ENCODE results near the gene CACNA1F.
A peak's percentile ranks its signal among the peaks of the same experiment; 100 is the strongest.

CACNA1F gene

GRCh38 chrX:49171752-49172279, 61.3 kb downstream of the CACNA1F start, which contains the start of gene PLP2:
Gene PLP2, plus strand, starts transcription at chrX:49171898. Its CDS starts 103 bp downstream, at chrX:49172001.
- DNase-seq, result peak; percentile 41

GRCh38 chrX:49167740-49168108, 65.4 kb downstream of the CACNA1F start:
- no peak for DNase-seq

GRCh38 chrX:49166914-49167739, 66.0 kb downstream of the CACNA1F start:
- peak; percentile 70 for DNase-seq

GRCh38 chrX:49165901-49166881, 66.9 kb downstream of the CACNA1F start:
- DNase-seq, result peak; percentile 51

- no peak for DNase-seq
Measured at GRCh38 chrX:49164589-49165360, 68.4 kb downstream of the CACNA1F start.

- DNase-seq, result peak; percentile 70
Measured at GRCh38 chrX:49163555-49164419, 69.4 kb downstream of the CACNA1F start.

- DNase-seq, result no peak
Measured at GRCh38 chrX:49162620-49163019, 70.5 kb downstream of the CACNA1F start, which contains the start of gene MAGIX. Gene MAGIX, plus strand, starts transcription at chrX:49162758. Its CDS starts 132 bp downstream, at chrX:49162890.

- no peak for DNase-seq
Measured at GRCh38 chrX:49161632-49162031, 71.5 kb downstream of the CACNA1F start.

GRCh38 chrX:49160908-49161307, 72.2 kb downstream of the CACNA1F start:
- no peak for DNase-seq

- DNase-seq, result no peak
Measured at GRCh38 chrX:49157194-49157593, 75.9 kb downstream of the CACNA1F start.

- DNase-seq, result peak; percentile 90
Measured at GRCh38 chrX:49155900-49156837, 77.0 kb downstream of the CACNA1F start.

GRCh38 chrX:49155243-49155899, 77.8 kb downstream of the CACNA1F start:
- peak; percentile 72 for DNase-seq

All from fibroblast of upper back skin (primary cell).